HG03521 (cell line): ENCODE results near the gene ST14.

Experiments used
- ATAC-seq: cut with Tn5 transposase; IDR thresholded peaks from one replicate; pipeline ENCODE4 v1.9.1; 2021; ENCODE audit warnings: mild to moderate bottlenecking, moderate library complexity; ENCODE audit not compliant: unreplicated experiment

The ST14 gene

GRCh38 chr11:130159657-130160497 is at the start of gene ST14:
ST14 (plus strand) TSS chr11:130159782; CDS start chr11:130159980, 198 bp downstream.
- no peak for ATAC-seq

DNA sequence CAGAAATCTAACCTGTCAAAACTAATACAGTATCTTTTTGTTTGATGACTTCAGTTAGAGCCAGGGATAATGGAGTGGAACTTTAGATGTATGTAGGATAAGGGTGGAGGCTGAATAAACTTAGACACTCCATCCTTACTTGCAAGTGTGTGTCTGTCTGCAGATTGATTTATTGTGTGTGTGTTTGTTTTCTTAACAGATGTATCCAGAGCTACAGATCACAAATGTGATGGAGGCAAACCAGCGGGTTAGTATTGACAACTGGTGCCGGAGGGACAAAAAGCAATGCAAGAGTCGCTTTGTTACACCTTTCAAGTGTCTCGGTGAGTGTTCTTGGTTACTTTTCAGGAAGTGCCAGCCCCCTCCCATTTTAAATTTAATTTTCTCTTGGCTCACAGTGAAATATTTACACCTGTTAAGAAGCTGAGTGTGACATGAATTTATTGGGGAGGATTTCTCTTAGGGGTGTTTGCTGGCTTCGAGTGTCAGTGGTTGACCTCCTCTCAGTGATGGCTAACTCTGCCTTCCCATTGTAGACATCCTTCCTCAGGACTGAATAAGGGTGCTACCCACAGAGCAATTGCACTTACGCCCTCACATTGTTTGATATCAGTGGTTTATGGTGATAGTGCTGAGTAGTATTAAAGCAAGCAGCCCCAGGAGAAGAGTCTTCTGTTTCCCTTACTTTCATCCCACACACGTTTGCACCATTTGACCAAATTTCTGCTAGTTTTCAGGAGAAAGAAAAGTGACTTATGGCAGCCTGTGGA is 49.1 kb upstream of the ST14 start:
- no peak for ATAC-seq

- ATAC-seq = no peak
Measured at GRCh38 chr11:130112071-130112830, 47.3 kb upstream of the ST14 start.

DNA sequence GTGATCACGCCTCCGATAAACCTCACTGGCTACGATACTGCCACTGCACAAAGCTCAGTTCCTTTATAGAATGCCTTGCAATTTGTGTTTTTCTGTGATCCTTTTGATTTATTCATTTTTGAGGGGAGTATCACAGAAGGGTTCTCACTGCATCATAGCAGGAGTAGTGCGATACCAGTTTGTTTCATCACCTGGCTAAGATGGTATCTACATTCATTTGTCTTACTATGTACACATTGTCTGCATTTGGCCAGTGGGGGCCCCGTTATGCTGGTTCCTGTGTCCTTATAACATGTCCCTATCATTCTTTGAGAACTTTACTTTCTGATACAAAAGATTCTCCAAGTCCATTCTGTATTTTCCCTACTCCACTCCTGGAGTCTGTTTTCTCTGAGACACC is 45.3 kb upstream of the ST14 start:
- no peak for ATAC-seq

- ATAC-seq = no peak
Measured at GRCh38 chr11:130114726-130115125, 44.9 kb upstream of the ST14 start.

- ATAC-seq = no peak
Measured at GRCh38 chr11:130115218-130115617, 44.4 kb upstream of the ST14 start.

DNA sequence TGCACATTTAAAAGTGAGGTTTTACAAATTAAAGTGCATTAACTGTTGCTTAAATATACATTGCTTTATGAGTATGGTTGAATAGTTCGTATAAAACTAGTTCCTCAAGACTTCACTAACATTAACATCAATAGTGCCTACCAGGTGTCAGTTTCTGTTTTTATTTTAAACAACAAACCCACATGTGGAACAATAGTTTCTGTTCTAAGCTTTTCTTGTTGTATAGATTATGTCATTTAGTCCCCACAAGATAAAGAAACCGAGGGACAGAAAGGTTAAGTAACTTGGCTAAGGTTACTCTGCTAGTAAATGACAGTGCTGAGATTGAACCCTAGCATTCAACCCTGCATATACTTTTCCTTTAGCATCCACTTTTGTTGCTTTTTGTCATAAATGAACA is 41.4 kb upstream of the ST14 start:
- ATAC-seq = peak; percentile 89

- no peak for ATAC-seq
Measured at GRCh38 chr11:130118636-130119387, 40.8 kb upstream of the ST14 start.

- no peak for ATAC-seq
Measured at GRCh38 chr11:130120045-130120444, 39.5 kb upstream of the ST14 start.

DNA sequence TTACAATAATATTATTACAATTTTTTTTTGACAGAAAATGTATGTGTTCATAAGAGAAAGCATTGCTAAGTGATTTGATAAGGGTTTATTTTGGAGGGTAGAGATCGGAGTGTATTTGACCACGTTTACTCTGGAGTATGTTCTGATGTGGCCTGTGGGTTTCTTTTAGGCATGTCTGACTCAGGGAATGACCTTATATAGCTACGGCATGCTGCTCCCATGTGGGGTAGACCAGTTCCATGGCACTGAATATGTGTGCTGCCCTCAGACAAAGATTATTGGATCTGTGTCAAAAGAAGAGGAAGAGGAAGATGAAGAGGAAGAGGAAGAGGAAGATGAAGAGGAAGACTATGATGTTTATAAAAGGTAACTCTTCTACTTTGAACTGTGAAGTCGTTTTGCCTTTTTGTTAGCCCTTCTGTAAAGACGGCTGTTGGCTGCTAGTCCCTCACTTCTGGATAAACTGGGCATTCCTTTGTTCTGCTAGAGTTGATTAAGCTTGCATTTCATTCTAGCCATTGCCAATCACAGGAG is 38.1 kb upstream of the ST14 start:
- no peak for ATAC-seq

DNA sequence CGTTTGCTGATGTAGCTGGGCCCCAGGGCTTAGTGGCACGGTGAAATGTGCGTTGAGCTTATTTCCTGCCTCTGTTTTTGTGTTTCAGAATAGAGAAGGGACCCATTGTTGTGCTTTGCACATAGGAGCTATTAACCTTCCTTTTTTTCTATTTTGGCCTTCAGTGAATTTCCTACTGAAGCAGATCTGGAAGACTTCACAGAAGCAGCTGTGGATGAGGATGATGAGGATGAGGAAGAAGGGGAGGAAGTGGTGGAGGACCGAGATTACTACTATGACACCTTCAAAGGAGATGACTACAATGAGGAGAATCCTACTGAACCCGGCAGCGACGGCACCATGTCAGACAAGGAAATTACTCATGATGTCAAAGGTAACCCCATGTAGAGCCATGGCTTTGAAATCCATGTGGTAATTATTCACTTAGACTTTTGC is 37.4 kb upstream of the ST14 start:
- no peak for ATAC-seq

DNA sequence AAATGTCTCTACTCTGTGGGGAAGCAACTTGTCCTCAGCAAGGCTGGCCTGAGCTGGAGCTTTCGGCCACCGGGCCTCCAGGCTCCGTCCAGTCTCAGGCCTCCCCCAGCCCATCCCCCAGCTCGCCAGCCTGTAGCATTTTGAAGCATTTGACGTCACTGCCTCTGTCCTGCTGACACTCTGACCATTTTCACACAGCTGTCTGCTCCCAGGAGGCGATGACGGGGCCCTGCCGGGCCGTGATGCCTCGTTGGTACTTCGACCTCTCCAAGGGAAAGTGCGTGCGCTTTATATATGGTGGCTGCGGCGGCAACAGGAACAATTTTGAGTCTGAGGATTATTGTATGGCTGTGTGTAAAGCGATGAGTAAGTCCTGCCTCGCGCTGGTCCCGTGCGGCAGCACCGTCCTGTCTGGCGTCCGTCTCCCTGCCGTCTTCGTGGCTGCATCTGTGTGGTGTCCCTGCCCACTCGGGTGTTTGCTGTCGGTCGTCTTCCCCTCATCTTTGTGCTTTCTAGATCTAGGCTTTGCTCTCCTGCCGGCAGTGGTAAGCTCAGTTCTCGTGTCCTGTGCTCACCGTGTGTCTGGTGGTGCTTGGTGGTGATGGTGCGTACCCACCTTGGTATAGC is 36.1 kb upstream of the ST14 start:
- ATAC-seq = no peak

DNA sequence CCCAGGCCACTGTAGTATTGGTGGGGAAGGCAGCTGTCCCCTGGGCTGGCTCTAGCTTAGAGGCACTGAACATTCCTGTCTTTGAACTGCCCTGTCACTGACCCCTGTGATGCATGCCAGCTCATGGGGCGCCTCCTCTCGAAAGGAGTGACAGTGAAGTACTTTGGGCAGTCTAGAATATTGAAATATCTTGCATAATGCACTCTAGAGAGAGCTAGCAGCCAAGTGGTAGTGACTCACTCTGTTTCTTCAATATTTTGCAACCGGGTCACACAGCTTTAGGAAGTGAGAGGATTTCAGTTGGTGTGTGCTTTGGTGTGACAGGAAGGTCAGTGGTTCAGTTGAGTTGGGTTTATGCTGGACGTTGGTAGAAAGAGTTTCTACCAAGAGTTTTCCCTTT is 35.5 kb upstream of the ST14 start:
- ATAC-seq = no peak

- ATAC-seq = no peak
Measured at GRCh38 chr11:130125638-130126037, 33.9 kb upstream of the ST14 start.

- no peak for ATAC-seq
Measured at GRCh38 chr11:130126516-130126915, 33.1 kb upstream of the ST14 start.

DNA sequence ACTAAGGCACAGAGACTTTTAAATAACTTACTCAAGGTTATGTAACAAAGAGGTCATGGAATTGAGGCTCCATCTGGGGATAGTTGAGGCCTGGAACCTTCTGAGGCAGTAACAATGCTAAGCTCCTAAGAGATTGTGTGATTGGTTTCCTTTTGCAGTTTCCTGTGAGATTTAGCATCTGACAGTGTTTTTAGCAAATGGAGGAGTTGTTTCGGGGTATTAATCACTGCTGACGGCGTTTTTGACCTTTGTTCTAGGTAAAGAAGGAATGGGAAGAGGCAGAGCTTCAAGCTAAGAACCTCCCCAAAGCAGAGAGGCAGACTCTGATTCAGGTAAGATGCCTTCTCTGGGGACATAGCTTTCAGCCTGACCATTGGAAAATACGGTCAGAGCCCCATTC is 32.1 kb upstream of the ST14 start:
- ATAC-seq = no peak

GRCh38 chr11:130128626-130129025 is 31.0 kb upstream of the ST14 start:
- ATAC-seq = no peak

GRCh38 chr11:130129922-130130321 is 29.7 kb upstream of the ST14 start:
- no peak for ATAC-seq

- peak; percentile 69 for ATAC-seq
Measured at GRCh38 chr11:130131961-130132850, 27.4 kb upstream of the ST14 start.
